Measurements from ENCODE around the gene RPL39L. TPM values are rescaled to one million over a fixed set of nuclear protein-coding genes. Genes with fewer than 3 reads are reported as not detected.

RPL39L gene
- total and polyA plus RNA-seq, 2 of the 13 experiments (the other 11 are each of a cell fraction or from before 2014, with no cell fraction given) = not detected

DNA sequence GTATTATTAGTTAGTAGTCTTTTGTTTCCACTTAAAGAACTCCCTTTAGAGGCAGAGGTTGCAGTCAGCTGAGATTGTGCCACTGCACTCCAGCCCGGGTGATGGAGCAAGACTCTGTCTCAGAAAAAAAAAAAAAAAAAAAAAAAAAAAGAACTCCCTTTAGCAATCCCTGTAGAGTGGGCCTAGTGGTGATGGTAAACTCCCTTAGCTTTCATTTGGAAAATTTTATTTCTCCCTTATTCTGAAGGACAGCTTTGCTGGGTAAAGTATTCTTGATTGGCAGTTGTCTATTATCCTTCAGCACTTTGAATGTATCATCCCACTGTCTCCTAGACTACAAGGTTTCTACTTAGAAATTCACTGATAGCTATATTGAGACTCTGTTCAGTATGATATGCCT lies 46.0 kb downstream of the RPL39L start:
- no peak for ATAC-seq
- intact Hi-C loops (cut with micrococcal nuclease; ENCODE audit: unreplicated experiment) = no loop called here
- Histone ChIP-seq H3K79me2 (ENCODE audit: insufficient read depth, low read length) (no peaks in the 10 kb centered on the region), H3K27ac (ENCODE audit: extremely low read length, insufficient read depth, low read length) (no peak overlapping the region), H3K9me3 (ENCODE audit: low read length) (peaks cover 6% of the 10 kb centered on the region), H2AFZ (ENCODE audit: low read length) (no peak overlapping the region), H3K4me1 (ENCODE audit: insufficient read depth, low read length) (no peaks in the 10 kb centered on the region), H3K4me2 (ENCODE audit: low read depth, low read length) (no peak overlapping the region), H3K4me3 (replicated peaks in 1 of 3; ENCODE audit: insufficient read depth in 1 of 3, low read depth in 2 of 3, low read length in 3 of 3) (no peak overlapping the region), H3K9ac (ENCODE audit: insufficient read depth, low read depth, low read length) (no peak overlapping the region), H3K36me3 (replicated peaks in 1 of 2; ENCODE audit: control insufficient read depth in 1 of 2, insufficient read depth in 2 of 2, low read length in 2 of 2) (no peaks in the 10 kb centered on the region), H4K20me1 (ENCODE audit: insufficient read depth, low read length) (no peaks in the 10 kb centered on the region), H3K27me3 (ENCODE audit: control insufficient read depth in 1 of 2, insufficient read depth in 2 of 2, low read length in 2 of 2) (0 out of 5 replicates have a peak, but pooled peaks cover 0 to 5% of the 10 kb centered on the region in 2 experiments)
- TF ChIP-seq EED (CRISPR knock-in tag; IDR thresholded peaks at IDR 0.05) = no peak
- POLR2A ChIA-PET = interaction anchor here (0.8 kb wide), 1 partner anchor 8 kb away, joined by 6 read pairs; no protein-coding TSS in a partner anchor
- 0% methylated on average over 1 of the region's 1 CpG for WGBS (ENCODE audit: low lambda C conversion rate)
- CTCF ChIA-PET (ENCODE audit: low intra/inter-chr PET ratio, low total read pairs) = no interaction called here
- in situ Hi-C loops (cut with HindIII; ENCODE audit: extremely low pct_ligation_motif_present, low pct_unique_long_range_greater_than_20kb) = no loop called here
- DNase-seq (ENCODE audit: low spot score) = no peak
- FAIRE-seq = no peak
- no TSS peak for BruUV-seq (replicated peaks)

GRCh38 chr3:187088701-187089100 lies 50.6 kb downstream of the RPL39L start:
- Histone ChIP-seq H3K27ac (ENCODE audit: extremely low read length, insufficient read depth, low read length) (no peak overlapping the region), H3K27me3 (ENCODE audit: control insufficient read depth in 1 of 2, insufficient read depth in 2 of 2, low read length in 2 of 2) (no peaks in the 10 kb centered on the region), H3K36me3 (replicated peaks in 1 of 2; ENCODE audit: control insufficient read depth in 1 of 2, insufficient read depth in 2 of 2, low read length in 2 of 2) (no peaks in the 10 kb centered on the region), H4K20me1 (ENCODE audit: insufficient read depth, low read length) (no peaks in the 10 kb centered on the region), H3K9ac (ENCODE audit: insufficient read depth, low read depth, low read length) (no peak overlapping the region), H3K9me3 (ENCODE audit: low read length) (peaks cover 6% of the 10 kb centered on the region), H2AFZ (ENCODE audit: low read length) (no peak overlapping the region), H3K79me2 (ENCODE audit: insufficient read depth, low read length) (no peaks in the 10 kb centered on the region), H3K4me1 (ENCODE audit: insufficient read depth, low read length) (peaks cover 35% of the 10 kb centered on the region), H3K4me3 (replicated peaks in 1 of 3; ENCODE audit: insufficient read depth in 1 of 3, low read depth in 2 of 3, low read length in 3 of 3) (no peak overlapping the region), H3K4me2 (ENCODE audit: low read depth, low read length) (no peak overlapping the region)
- intact Hi-C loops (cut with micrococcal nuclease; ENCODE audit: unreplicated experiment) (no loop called here), in situ Hi-C loops (cut with HindIII; ENCODE audit: extremely low pct_ligation_motif_present, low pct_unique_long_range_greater_than_20kb) (no loop called here)
- ATAC-seq = no peak
- ChIA-PET CTCF (ENCODE audit: low intra/inter-chr PET ratio, low total read pairs) (no interaction called here), POLR2A (no interaction called here)
- TF ChIP-seq KDM2A (CRISPR knock-in tag; IDR thresholded peaks at IDR 0.05; ENCODE audit: borderline replicate concordance, low read depth) (no peak), NFE2L1 (CRISPR knock-in tag; IDR thresholded peaks at IDR 0.05; ENCODE audit: borderline replicate concordance) (no peak), FOXC1 (CRISPR knock-in tag; IDR thresholded peaks at IDR 0.05; ENCODE audit: borderline replicate concordance) (no peak), ZNF121 (CRISPR knock-in tag; IDR thresholded peaks at IDR 0.05) (no peak), SRF (IDR thresholded peaks at IDR 0.05; ENCODE audit: low read depth, low read length) (no peak), ZNF775 (CRISPR knock-in tag; IDR thresholded peaks at IDR 0.05; ENCODE audit: borderline replicate concordance) (no peak), ADNP (CRISPR knock-in tag; IDR thresholded peaks at IDR 0.05) (no peak), SUZ12 (IDR thresholded peaks at IDR 0.05; ENCODE audit: low read depth, low read length) (no peak), ZNF205 (CRISPR knock-in tag; IDR thresholded peaks at IDR 0.05) (no peak), NFKB2 (CRISPR knock-in tag; IDR thresholded peaks at IDR 0.05; ENCODE audit: borderline replicate concordance) (no peak), BCL6 (CRISPR knock-in tag; IDR thresholded peaks at IDR 0.05) (no peak), DR1 (CRISPR knock-in tag; IDR thresholded peaks at IDR 0.05) (no peak), ZNF720 (CRISPR knock-in tag; IDR thresholded peaks at IDR 0.05) (no peak), RELA (CRISPR knock-in tag; IDR thresholded peaks at IDR 0.05) (no peak), ZNF460 (CRISPR knock-in tag; IDR thresholded peaks at IDR 0.05; ENCODE audit: borderline replicate concordance) (no peak), XBP1 (CRISPR knock-in tag; IDR thresholded peaks at IDR 0.05) (no peak), CREB1 (IDR thresholded peaks at IDR 0.05) (no peak), CREB1 (CRISPR knock-in tag; IDR thresholded peaks at IDR 0.05) (no peak), TAF15 (IDR thresholded peaks at IDR 0.05; ENCODE audit: low read depth, low read length, poor library complexity, severe bottlenecking) (no peak)
- no TSS peak for BruUV-seq (replicated peaks)
- 66% methylated on average over 1 of the region's 1 CpG for WGBS (ENCODE audit: low lambda C conversion rate)
- DNase-seq (ENCODE audit: low spot score) = no peak
- FAIRE-seq = no peak

All from HepG2 (cell line).